Suprapubic skin (tissue), 4 donors: ENCODE results near the gene PTPRA.

ENCODE experiments used
- CTCF ChIP-seq, 2 donors: fragments of 200-600 bp in 1 of 2; fragments of 450-650 bp in 1 of 2; sonication (generic) in 1 of 2; IDR thresholded peaks; one replicate each; pipeline ENCODE4 v1.5.1; 2016 to 2019; ENCODE audit warnings: antibody characterized with exemption in 2 of 2, mild to moderate bottlenecking in 1 of 2, moderate library complexity in 1 of 2
- EP300 ChIP-seq: sonication (generic); formaldehyde crosslinking; IDR thresholded peaks from one replicate; pipeline ENCODE4 v1.6.1; 2017; ENCODE audit warnings: antibody characterized with exemption
- POLR2A ChIP-seq, 2 donors: fragments of 450-650 bp; IDR thresholded peaks; one replicate each; pipeline ENCODE4 v1.6.1; 2017; ENCODE audit warnings: antibody characterized with exemption in 2 of 2, mild to moderate bottlenecking in 2 of 2, moderate library complexity in 2 of 2
- POLR2AphosphoS5 ChIP-seq, 3 donors: sonication (generic); formaldehyde crosslinking; IDR thresholded peaks; one replicate each; pipeline ENCODE4 v1.6.1; 2017; ENCODE audit warnings: antibody characterized with exemption in 3 of 3

GRCh38 chr20:2865630-2866029 is 7.7 kb upstream of the PTPRA start:
- no peak for TF ChIP-seq CTCF (IDR thresholded peaks at IDR 0.05)
- no peak for TF ChIP-seq POLR2AphosphoS5 (IDR thresholded peaks at IDR 0.05)
- no peak for TF ChIP-seq EP300
- no peak for TF ChIP-seq POLR2A (IDR thresholded peaks at IDR 0.05)
